ENCODE data around the gene CELF5.

The CELF5 gene

DNA sequence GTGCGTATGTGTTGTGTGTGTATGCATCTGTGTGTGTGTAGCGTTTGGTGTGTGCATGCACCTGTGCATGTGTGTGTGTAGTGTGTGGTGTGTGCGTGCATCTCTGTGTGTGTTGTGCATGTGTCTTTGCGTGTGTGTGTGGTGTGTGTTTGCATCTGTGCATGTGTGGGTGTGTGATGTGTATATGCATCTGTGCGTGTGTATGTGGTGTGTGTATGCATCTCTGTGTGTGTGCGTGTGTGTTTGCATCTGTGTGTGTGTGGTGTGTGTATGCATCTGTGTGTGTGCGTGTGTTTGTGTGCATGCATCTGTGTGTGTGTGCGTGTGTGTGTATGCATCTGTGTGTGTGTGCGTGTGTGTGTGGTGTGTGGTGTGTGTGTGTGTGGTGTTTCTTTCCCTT, 20.6 kb downstream of the CELF5 start:
- TF ChIP-seq EZH2 (IDR thresholded peaks at IDR 0.05; ENCODE audit: borderline replicate concordance, low read length) (no peak), CTCF (IDR thresholded peaks at IDR 0.05; ENCODE audit: low read length) (no peak)
- no peaks in the 10 kb centered on the region for H3K9me3 ChIP-seq (ENCODE audit: low read length)

GRCh38 chr19:3248728-3249326, 24.4 kb downstream of the CELF5 start:
- Histone ChIP-seq H3K4me1 (ENCODE audit: insufficient read depth, low read length, severe bottlenecking) (no peaks in the 10 kb centered on the region), H3F3A (ENCODE audit: insufficient read depth, low read length) (no peaks in the 10 kb centered on the region), H3K4me2 (ENCODE audit: low read length) (no peak overlapping the region), H3K79me2 (ENCODE audit: insufficient read depth, low read length) (no peaks in the 10 kb centered on the region), H3K9ac (ENCODE audit: low read length) (no peak overlapping the region), H3K9me2 (ENCODE audit: low read depth, low read length) (no peaks in the 10 kb centered on the region), H3K27me3 (ENCODE audit: insufficient read depth, low read length) (no peaks in the 10 kb centered on the region), H3K36me3 (ENCODE audit: insufficient read depth, low read length) (no peaks in the 10 kb centered on the region), H4K20me1 (ENCODE audit: insufficient read depth, low read length) (no peaks in the 10 kb centered on the region), H3K27ac (ENCODE audit: low read depth, low read length, poor library complexity, severe bottlenecking) (no peak overlapping the region), H3K4me3 (ENCODE audit: low read depth, low read length, poor library complexity, severe bottlenecking) (no peak overlapping the region), H2AFZ (ENCODE audit: low read length) (no peak overlapping the region), H3K9me3 (ENCODE audit: low read length) (no peaks in the 10 kb centered on the region)
- TF ChIP-seq CTCF (IDR thresholded peaks at IDR 0.05; ENCODE audit: low read length) (no peak), EZH2 (IDR thresholded peaks at IDR 0.05; ENCODE audit: borderline replicate concordance, low read length) (no peak)

More for the DNA sequence above, 20.6 kb downstream of the CELF5 start:
- no peaks in the 10 kb centered on the region for H4K20me1 ChIP-seq (ENCODE audit: insufficient read depth, low read length)
- H3K4me3 ChIP-seq (ENCODE audit: low read depth, low read length, poor library complexity, severe bottlenecking) = no peak overlapping the region
- no peaks in the 10 kb centered on the region for H3K36me3 ChIP-seq (ENCODE audit: insufficient read depth, low read length)
- no peaks in the 10 kb centered on the region for H3K9me2 ChIP-seq (ENCODE audit: low read depth, low read length)
- H3K4me2 ChIP-seq (ENCODE audit: low read length) = no peak overlapping the region
- no peaks in the 10 kb centered on the region for H3K79me2 ChIP-seq (ENCODE audit: insufficient read depth, low read length)
- no peak overlapping the region for H3K9ac ChIP-seq (ENCODE audit: low read length)
- H2AFZ ChIP-seq (ENCODE audit: low read length) = no peak overlapping the region
- H3K27ac ChIP-seq (ENCODE audit: low read depth, low read length, poor library complexity, severe bottlenecking) = no peak overlapping the region
- no peaks in the 10 kb centered on the region for H3K4me1 ChIP-seq (ENCODE audit: insufficient read depth, low read length, severe bottlenecking)
- H3F3A ChIP-seq (ENCODE audit: insufficient read depth, low read length) = no peaks in the 10 kb centered on the region
- no peaks in the 10 kb centered on the region for H3K27me3 ChIP-seq (ENCODE audit: insufficient read depth, low read length)

DNA sequence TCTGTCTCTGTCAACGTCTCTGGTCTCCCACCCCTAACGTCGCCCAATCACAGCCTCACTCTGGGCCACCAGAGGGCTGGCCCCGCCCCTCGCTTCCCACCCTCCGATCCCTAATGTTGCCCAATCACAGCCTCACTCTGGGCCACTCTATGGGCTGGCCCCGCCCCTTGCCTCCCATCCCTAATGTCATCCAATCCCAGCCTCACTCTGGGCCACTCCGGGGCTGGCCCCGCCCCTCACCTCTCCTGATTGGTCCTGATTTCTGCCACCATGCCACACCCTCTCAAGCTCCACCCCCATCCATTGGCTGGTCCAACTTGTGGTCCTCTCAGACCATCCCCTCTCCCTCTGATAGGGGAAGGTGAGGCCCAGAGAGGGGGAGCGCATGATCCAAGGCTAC, 24.9 kb downstream of the CELF5 start:
- H3K27me3 ChIP-seq (ENCODE audit: insufficient read depth, low read length) = no peaks in the 10 kb centered on the region
- H3K4me3 ChIP-seq (ENCODE audit: low read depth, low read length, poor library complexity, severe bottlenecking) = no peak overlapping the region
- no peak overlapping the region for H3K9ac ChIP-seq (ENCODE audit: low read length)
- H4K20me1 ChIP-seq (ENCODE audit: insufficient read depth, low read length) = no peaks in the 10 kb centered on the region
- no peaks in the 10 kb centered on the region for H3K4me1 ChIP-seq (ENCODE audit: insufficient read depth, low read length, severe bottlenecking)
- H3K79me2 ChIP-seq (ENCODE audit: insufficient read depth, low read length) = no peaks in the 10 kb centered on the region
- no peaks in the 10 kb centered on the region for H3K9me2 ChIP-seq (ENCODE audit: low read depth, low read length)
- no peaks in the 10 kb centered on the region for H3K36me3 ChIP-seq (ENCODE audit: insufficient read depth, low read length)
- H3F3A ChIP-seq (ENCODE audit: insufficient read depth, low read length) = no peaks in the 10 kb centered on the region
- H3K4me2 ChIP-seq (ENCODE audit: low read length) = no peak overlapping the region
- H3K27ac ChIP-seq (ENCODE audit: low read depth, low read length, poor library complexity, severe bottlenecking) = no peak overlapping the region
- no peak for TF ChIP-seq EZH2 (IDR thresholded peaks at IDR 0.05; ENCODE audit: borderline replicate concordance, low read length)
- TF ChIP-seq CTCF (IDR thresholded peaks at IDR 0.05; ENCODE audit: low read length) = no peak
- H3K9me3 ChIP-seq (ENCODE audit: low read length) = no peaks in the 10 kb centered on the region
- H2AFZ ChIP-seq (ENCODE audit: low read length) = no peak overlapping the region
